ENCODE data around the gene GNA14. TPM values are rescaled to one million over a fixed set of nuclear protein-coding genes. Genes with fewer than 3 reads are reported as not detected.

The GNA14 gene
- total and polyA plus RNA-seq, 2 of the 8 experiments (the other 6 are each of a cell fraction or from before 2014, with no cell fraction given), result 3.4 to 6.3 TPM

- TF ChIP-seq CHD7 (IDR thresholded peaks at IDR 0.05; ENCODE audit: insufficient replicate concordance, low read length), result no peak
- TF ChIP-seq HDAC6 (IDR thresholded peaks at IDR 0.05; ENCODE audit: low read depth, low read length), result no peak
- no peak for TF ChIP-seq SIN3A (conservative IDR thresholded peaks at IDR 0.05 in 1 of 2, IDR thresholded peaks at IDR 0.05 in 1 of 2; ENCODE audit: low read depth in 1 of 2, low read length in 2 of 2)
- no peak for TF ChIP-seq NRF1 (IDR thresholded peaks at IDR 0.05; ENCODE audit: low read depth, low read length)
Measured at GRCh38 chr9:77456829-77457437, 191.2 kb downstream of the GNA14 start (continued).

Measured in H1 (cell line).